UCSD-AML1 (cell line): ENCODE measurements around the gene MPPED1.

Source experiments
- DNase-seq: peaks from one replicate; lab custom pipeline; 2025; ENCODE audit not compliant: unreplicated experiment; lab: John Stamatoyannopoulos, UW

The MPPED1 gene

GRCh38 chr22:43392385-43392989 lies 19.3 kb upstream of the MPPED1 start:
- DNase-seq, result no peak

DNA sequence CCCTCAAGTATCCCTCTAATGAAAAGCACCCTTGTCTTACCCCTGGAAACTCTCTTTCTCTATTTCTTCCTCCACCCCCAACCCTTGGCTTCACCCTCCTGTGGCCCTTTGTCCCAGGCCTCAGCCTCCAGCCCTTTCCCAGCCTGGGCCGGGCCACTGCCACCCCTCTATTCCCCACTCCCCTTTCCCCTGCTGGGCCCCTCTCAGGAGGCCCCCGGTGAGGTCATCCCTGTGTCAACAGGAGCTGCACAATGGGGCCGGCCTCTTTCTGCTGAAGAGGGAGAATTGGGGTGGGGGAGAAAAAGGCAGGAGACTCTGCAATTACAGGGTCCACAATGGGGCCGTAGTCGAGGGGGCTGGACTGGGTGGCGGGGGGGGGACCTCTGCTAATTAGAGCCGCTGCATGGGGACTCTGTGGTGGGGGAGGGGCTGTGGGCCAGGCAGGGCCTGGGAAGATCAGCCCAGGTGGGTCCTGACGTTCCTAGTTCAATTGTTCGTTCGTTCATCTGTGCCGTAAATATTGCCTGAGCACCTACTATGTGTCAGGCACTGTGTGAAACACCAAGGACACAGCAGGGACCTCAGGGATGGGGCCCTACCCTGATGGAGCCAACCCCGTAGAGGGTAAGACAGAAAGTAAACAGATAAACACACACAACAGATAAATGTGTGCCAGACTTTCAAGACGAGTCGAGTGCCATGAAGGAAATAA lies 18.5 kb upstream of the MPPED1 start:
- no peak for DNase-seq

- no peak for DNase-seq
Measured at GRCh38 chr22:43393844-43394474, 17.9 kb upstream of the MPPED1 start.

DNA sequence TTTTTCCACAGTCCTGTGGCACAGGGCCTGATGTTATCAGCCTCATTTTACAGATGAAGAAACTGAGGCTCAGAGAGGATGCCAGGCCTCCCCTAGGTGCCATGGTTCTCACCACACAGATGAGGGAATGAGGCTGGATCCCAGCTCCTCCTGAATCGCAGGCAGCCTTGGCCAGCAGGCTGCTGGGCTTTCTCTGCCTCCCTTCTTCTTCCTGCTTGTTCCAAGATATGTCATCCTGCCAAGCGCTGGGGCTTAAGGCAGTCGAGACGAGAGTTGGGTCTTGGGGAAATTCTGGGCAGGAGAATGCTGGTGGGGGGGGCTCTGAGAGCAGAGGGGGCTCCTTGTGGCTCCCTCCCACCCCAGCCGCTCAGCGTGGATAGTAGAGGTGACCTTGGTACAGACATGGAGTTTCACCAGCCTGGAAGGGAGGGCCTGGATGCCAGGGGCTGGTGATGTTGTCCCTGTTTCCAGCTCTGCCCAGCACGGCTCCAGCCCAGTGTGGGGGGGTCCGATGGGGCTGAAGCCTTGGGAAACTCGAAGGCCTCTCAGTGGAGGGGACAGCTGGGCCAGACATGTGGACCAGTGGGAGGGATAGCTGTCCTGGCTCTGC lies 16.6 kb upstream of the MPPED1 start:
- DNase-seq, result no peak

DNA sequence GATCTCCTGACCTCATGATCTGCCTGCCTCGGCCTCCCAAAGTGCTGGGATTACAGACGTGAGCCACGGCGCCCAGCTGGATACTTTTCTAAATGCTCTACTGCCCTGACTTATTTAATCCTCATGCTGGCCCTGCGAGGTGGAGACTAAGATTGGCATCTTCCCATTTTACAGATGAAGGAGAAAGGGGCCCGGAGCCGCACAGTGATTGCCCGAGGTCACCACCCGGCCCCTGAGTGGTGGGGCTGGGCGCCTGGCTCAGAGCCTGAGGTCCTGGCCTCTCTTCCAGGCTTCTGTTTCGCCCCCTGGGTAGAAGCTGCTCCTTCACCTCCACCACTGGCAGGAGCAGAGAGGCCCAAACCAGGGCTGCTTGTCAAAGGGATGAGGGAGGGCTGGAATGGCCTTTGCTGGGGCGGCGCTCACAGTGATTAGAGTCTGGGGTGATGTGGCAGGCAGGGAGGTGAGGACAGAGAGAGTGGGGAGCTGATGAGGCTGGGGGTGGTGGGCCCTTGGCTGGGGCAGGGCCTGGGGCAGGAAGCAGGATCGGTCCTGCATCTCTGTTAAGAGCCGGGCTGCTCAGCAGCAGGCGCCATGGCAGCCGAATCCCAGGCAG lies 15.4 kb upstream of the MPPED1 start:
- no peak for DNase-seq

- no peak for DNase-seq
Measured at GRCh38 chr22:43396934-43397457, 14.8 kb upstream of the MPPED1 start.

DNA sequence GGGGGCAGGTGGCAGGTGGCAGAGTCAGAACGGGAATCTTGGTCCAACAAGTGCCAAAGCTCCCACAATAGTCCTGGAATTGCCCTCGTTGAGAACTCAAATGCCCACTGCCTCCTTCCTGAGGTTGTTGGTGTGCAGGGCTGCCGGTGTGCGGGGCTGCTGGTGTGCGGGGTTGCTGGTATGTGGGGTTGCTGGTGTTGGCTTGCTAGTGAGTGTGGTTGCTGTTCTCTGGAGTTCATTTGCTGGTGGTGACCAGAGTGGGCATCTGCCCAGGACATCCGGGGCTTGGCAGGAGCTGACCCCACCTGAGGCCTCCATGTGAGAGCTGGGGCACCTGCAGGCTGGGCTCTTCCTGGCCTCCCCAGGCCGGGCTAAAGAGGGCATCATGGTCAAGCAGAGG lies 14.0 kb upstream of the MPPED1 start:
- DNase-seq, result no peak

- DNase-seq, result no peak
Measured at GRCh38 chr22:43398246-43398645, 13.6 kb upstream of the MPPED1 start.

GRCh38 chr22:43398910-43399309 lies 12.9 kb upstream of the MPPED1 start:
- no peak for DNase-seq

DNA sequence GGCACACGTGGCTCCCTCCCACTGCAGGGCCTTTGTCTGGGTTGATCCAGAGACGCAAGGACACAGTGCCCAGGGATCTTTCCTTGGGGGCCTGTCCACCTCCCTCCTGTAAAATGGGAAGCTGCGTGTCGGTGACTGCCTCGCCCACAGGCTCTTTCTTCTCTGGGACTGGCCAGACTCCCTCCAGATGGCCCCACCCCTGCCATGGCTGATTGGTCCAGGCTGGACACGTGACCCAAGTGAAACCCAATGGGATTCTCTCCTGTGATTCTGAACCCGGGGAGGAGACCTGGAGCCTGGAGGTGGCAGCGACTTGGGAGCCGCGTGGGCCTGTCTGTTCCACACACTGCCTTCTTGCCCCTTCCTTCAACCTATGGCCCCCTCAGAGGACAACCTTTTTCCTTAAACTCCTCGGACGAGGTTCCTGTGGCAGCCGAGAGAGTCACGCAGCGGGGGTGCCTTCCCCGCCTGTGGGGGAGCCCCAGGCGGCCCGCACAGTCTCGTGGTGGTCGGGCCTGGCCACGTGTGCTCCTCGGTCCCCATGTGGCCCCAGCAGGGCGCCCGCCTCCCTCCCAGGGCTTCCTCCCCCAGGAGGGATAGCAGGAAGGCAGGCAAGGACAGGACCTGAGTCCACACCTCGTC lies 12.4 kb upstream of the MPPED1 start:
- DNase-seq, result no peak

GRCh38 chr22:43399980-43400358 lies 11.8 kb upstream of the MPPED1 start:
- DNase-seq, result no peak

DNA sequence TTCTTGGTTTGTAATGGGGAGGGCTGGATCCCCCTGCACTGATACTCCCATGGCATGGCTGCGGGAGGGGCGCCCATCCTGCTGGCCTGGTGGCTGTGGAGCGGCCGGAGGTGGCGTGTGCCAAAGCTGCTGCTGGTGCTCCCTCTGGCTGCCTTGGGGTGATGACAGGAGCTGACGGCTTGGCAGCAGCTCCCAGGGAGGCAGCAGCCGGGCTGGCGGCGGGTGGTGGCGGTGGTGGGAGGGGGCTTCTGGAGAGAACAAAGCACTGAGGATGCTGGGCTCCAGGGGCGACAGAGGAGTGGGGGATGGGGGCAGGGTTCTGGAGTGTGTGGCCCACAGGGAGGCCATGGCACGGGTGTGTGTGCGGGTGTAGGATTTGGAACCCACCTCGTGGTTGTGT lies 11.4 kb upstream of the MPPED1 start:
- DNase-seq, result no peak

- no peak for DNase-seq
Measured at GRCh38 chr22:43401233-43401632, 10.6 kb upstream of the MPPED1 start.

DNA sequence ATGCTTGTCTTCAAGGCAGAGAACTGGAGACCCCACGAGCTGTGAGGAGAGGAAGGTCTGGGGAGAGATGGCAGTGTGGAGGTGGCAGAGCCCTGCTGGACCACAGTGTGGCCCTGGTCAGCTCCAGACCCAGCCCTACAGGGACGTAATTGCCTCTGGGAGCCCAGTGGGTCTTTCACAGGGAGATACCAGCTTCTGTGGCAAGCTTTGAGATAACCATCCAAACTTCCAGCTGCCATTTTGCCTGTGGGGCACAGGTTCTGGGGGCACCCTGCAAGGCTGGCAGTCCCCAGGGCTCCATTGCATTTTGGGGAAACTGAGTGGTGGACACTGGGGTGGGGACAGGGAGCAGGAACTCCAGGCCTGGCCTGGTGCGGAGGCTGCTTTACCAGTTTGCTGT lies 10.2 kb upstream of the MPPED1 start:
- no peak for DNase-seq

DNA sequence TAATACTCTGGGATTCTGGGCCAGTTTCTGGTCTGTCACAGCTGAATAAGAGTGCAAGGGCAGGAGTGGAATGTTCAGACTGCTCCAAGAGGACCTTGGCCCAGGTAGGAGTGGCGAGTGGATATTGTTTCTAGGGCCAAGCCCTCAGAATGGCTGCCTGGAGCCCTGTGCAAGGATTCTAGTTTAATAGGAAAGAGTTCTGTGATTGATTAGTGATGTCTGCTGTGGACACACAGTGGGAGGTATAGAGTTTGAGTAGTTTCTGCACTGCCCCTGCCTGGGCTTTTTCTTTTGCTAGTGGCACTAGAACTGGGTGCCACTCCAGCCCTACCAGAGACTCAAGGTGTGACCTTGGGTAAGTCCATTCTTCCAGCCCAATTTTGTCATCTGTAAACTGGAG lies 9.7 kb upstream of the MPPED1 start:
- DNase-seq, result no peak

DNA sequence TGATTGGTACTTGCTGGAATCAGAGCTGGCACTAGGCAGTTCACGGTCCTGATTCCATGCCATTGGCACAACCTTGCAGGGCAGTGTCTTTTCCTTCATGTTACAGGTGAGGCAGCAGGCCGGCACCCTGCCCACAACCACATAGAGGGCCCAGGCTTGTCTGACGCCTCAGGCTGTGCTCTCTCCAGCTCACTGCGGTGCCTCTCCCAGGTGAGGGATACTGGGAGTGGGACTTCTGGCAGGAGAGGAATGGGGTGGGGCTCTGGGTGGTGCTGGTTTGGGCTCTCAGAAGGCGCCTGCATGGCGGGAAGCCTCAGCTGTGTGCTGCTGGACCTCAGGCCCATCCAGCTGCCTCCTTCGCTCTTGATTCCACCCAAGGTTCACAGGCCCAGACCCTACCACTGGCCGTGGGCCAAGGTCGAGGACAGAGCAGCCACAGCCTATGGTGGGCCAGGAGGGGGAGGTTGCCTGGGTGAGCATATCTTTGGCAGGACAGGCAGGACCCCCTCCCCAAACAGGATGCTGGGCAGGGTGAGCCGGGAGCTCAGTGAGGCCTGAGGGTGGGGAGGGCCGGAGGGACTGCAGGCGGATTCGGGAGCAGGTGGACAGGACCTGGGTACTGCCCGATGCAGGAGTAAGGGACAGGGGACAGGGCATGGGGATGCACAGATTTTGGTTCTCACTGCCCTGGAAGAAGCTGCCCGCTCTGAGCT lies 7.0 kb upstream of the MPPED1 start:
- DNase-seq, result no peak

- DNase-seq, result no peak
Measured at GRCh38 chr22:43406186-43406790, 5.5 kb upstream of the MPPED1 start.

DNA sequence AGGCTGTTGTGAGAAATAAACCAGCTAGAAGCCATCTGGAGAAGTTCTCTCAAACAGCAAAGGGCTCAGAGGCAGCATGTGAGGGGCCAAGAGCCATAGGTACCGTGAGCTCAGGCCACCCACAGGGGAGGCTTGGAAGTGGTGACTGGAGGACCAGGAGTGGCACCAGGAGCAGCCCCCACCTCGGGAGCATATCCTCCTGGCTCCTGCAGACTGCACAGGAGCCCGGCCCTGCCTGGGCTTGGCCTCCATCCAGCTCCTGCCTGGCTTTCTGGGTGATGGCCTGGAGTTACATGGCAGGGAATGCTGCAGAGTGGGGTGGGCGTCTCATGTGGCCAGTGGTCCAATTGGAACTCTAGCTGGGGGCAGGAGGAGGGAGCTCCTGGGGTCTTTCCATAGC lies 4.2 kb upstream of the MPPED1 start:
- DNase-seq, result no peak

GRCh38 chr22:43408009-43408408 lies 3.8 kb upstream of the MPPED1 start:
- DNase-seq, result no peak

DNA sequence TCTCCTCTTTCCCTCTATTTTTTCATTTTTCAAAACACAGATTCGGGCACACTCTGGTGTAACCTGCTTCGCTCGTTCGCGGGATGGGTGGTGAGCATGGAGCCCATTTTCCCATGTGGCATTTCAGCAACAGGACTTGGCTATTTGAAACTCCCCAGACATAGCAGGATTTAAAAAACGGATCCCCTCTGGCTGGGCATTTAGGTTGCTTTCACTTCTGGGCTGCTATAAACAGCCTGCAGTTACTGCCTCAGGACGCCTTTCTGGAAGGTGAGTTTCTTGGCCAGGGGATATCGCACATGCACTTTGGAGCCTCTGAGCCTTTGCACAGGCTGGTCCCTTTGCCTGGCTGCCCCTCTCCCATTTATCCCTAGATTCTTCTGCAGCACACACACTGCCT lies 2.8 kb upstream of the MPPED1 start:
- DNase-seq, result no peak
